Measurements from ENCODE around the gene PRDM12.

PRDM12 gene

GRCh38 chr9:130632841-130633240 lies 31.6 kb upstream of the PRDM12 start:
- peaks cover 16% of the 10 kb centered on the region for H3K4me1 ChIP-seq
- H3K36me3 ChIP-seq (replicated peaks), result peaks cover 72% of the 10 kb centered on the region
- H3K27me3 ChIP-seq (ENCODE audit: low read depth), result no peaks in the 10 kb centered on the region
- H3K4me3 ChIP-seq, result no peak overlapping the region
- DNase-seq (ENCODE audit: low spot score in 2 of 2), result no peak
- in situ Hi-C loops (cut with MboI; ENCODE audit: low sequenced_read_pairs), result no loop called here
- H3K9me3 ChIP-seq, result no peaks in the 10 kb centered on the region

GRCh38 chr9:130633336-130634190 lies 30.8 kb upstream of the PRDM12 start:
- in situ Hi-C loops (cut with MboI; ENCODE audit: low sequenced_read_pairs), result no loop called here
- Histone ChIP-seq H3K4me1 (peaks cover 16% of the 10 kb centered on the region), H3K36me3 (replicated peaks) (peaks cover 70% of the 10 kb centered on the region), H3K4me3 (no peak overlapping the region), H3K9me3 (no peaks in the 10 kb centered on the region), H3K27me3 (ENCODE audit: low read depth) (no peaks in the 10 kb centered on the region)
- no peak for DNase-seq (ENCODE audit: low spot score in 2 of 2)

- H3K4me1 ChIP-seq, result peaks cover 10% of the 10 kb centered on the region
- in situ Hi-C loops (cut with MboI; ENCODE audit: low sequenced_read_pairs), result no loop called here
- DNase-seq (ENCODE audit: low spot score in 2 of 2), result no peak
- H3K4me3 ChIP-seq, result no peak overlapping the region
- peaks cover 72% of the 10 kb centered on the region for H3K36me3 ChIP-seq (replicated peaks)
- H3K9me3 ChIP-seq, result no peaks in the 10 kb centered on the region
- no peaks in the 10 kb centered on the region for H3K27me3 ChIP-seq (ENCODE audit: low read depth)
Observed at GRCh38 chr9:130634191-130634768, 30.1 kb upstream of the PRDM12 start.

- no peak for DNase-seq (ENCODE audit: low spot score in 2 of 2)
- peaks cover 72% of the 10 kb centered on the region for H3K36me3 ChIP-seq (replicated peaks)
- peaks cover 5% of the 10 kb centered on the region for H3K4me1 ChIP-seq
- in situ Hi-C loops (cut with MboI; ENCODE audit: low sequenced_read_pairs), result no loop called here
- no peaks in the 10 kb centered on the region for H3K27me3 ChIP-seq (ENCODE audit: low read depth)
- no peak overlapping the region for H3K4me3 ChIP-seq
- no peaks in the 10 kb centered on the region for H3K9me3 ChIP-seq
Observed at GRCh38 chr9:130634801-130635200, 29.6 kb upstream of the PRDM12 start.

GRCh38 chr9:130635306-130635705 lies 29.1 kb upstream of the PRDM12 start:
- Histone ChIP-seq H3K4me1 (no peaks in the 10 kb centered on the region; the same call in 1 of the 2 replicates), H3K9me3 (no peaks in the 10 kb centered on the region), H3K4me3 (no peak overlapping the region), H3K27me3 (ENCODE audit: low read depth) (no peaks in the 10 kb centered on the region), H3K36me3 (replicated peaks) (peaks cover 67% of the 10 kb centered on the region)
- in situ Hi-C loops (cut with MboI; ENCODE audit: low sequenced_read_pairs), result no loop called here
- DNase-seq (ENCODE audit: low spot score in 2 of 2), result no peak

- no peak for DNase-seq (ENCODE audit: low spot score in 2 of 2)
- Histone ChIP-seq H3K4me1 (no peaks in the 10 kb centered on the region), H3K4me3 (no peak overlapping the region), H3K27me3 (ENCODE audit: low read depth) (no peaks in the 10 kb centered on the region), H3K36me3 (replicated peaks) (peaks cover 61% of the 10 kb centered on the region), H3K9me3 (no peaks in the 10 kb centered on the region)
- in situ Hi-C loops (cut with MboI; ENCODE audit: low sequenced_read_pairs), result no loop called here
Observed at GRCh38 chr9:130635721-130636647, 28.4 kb upstream of the PRDM12 start.

- Histone ChIP-seq H3K36me3 (replicated peaks) (peaks cover 54% of the 10 kb centered on the region), H3K27me3 (ENCODE audit: low read depth) (no peaks in the 10 kb centered on the region), H3K4me3 (no peak overlapping the region), H3K4me1 (no peaks in the 10 kb centered on the region), H3K9me3 (no peaks in the 10 kb centered on the region)
- in situ Hi-C loops (cut with MboI; ENCODE audit: low sequenced_read_pairs), result no loop called here
- DNase-seq (ENCODE audit: low spot score in 2 of 2), result no peak
Observed at GRCh38 chr9:130636648-130637020, 27.8 kb upstream of the PRDM12 start.

GRCh38 chr9:130638284-130639123 lies 25.9 kb upstream of the PRDM12 start:
- Histone ChIP-seq H3K27me3 (ENCODE audit: low read depth) (no peaks in the 10 kb centered on the region), H3K36me3 (replicated peaks) (peaks cover 40% of the 10 kb centered on the region), H3K4me1 (no peaks in the 10 kb centered on the region), H3K4me3 (no peak overlapping the region), H3K9me3 (no peaks in the 10 kb centered on the region)
- DNase-seq (ENCODE audit: low spot score in 2 of 2), result no peak
- in situ Hi-C loops (cut with MboI; ENCODE audit: low sequenced_read_pairs), result no loop called here

GRCh38 chr9:130639124-130639765 lies 25.1 kb upstream of the PRDM12 start:
- H3K9me3 ChIP-seq, result no peaks in the 10 kb centered on the region
- no peaks in the 10 kb centered on the region for H3K4me1 ChIP-seq
- in situ Hi-C loops (cut with MboI; ENCODE audit: low sequenced_read_pairs), result no loop called here
- no peaks in the 10 kb centered on the region for H3K27me3 ChIP-seq (ENCODE audit: low read depth)
- no peak overlapping the region for H3K4me3 ChIP-seq
- no peak for DNase-seq (ENCODE audit: low spot score in 2 of 2)
- H3K36me3 ChIP-seq (replicated peaks), result peaks cover 34% of the 10 kb centered on the region

- in situ Hi-C loops (cut with MboI; ENCODE audit: low sequenced_read_pairs), result no loop called here
- no peak overlapping the region for H3K4me3 ChIP-seq
Observed at GRCh38 chr9:130639866-130640555, 24.4 kb upstream of the PRDM12 start.

GRCh38 chr9:130640681-130641080 lies 23.7 kb upstream of the PRDM12 start:
- DNase-seq (ENCODE audit: low spot score in 2 of 2), result no peak
- Histone ChIP-seq H3K9me3 (no peaks in the 10 kb centered on the region), H3K4me1 (no peaks in the 10 kb centered on the region), H3K36me3 (replicated peaks) (peaks cover 25% of the 10 kb centered on the region), H3K4me3 (no peak overlapping the region), H3K27me3 (ENCODE audit: low read depth) (no peaks in the 10 kb centered on the region)
- in situ Hi-C loops (cut with MboI; ENCODE audit: low sequenced_read_pairs), result no loop called here

More at GRCh38 chr9:130639866-130640555, 24.4 kb upstream of the PRDM12 start:
- Histone ChIP-seq H3K27me3 (ENCODE audit: low read depth) (no peaks in the 10 kb centered on the region), H3K9me3 (no peaks in the 10 kb centered on the region), H3K36me3 (replicated peaks) (peaks cover 28% of the 10 kb centered on the region), H3K4me1 (no peaks in the 10 kb centered on the region)
- no peak for DNase-seq (ENCODE audit: low spot score in 2 of 2)

- Histone ChIP-seq H3K4me3 (no peak overlapping the region), H3K27me3 (ENCODE audit: low read depth) (no peaks in the 10 kb centered on the region), H3K4me1 (no peaks in the 10 kb centered on the region), H3K36me3 (replicated peaks) (peaks cover 6% of the 10 kb centered on the region), H3K9me3 (no peaks in the 10 kb centered on the region)
- no peak for DNase-seq (ENCODE audit: low spot score in 2 of 2)
- in situ Hi-C loops (cut with MboI; ENCODE audit: low sequenced_read_pairs), result no loop called here
Observed at GRCh38 chr9:130642926-130643325, 21.5 kb upstream of the PRDM12 start.

Measured in HAP-1 (cell line).